Measurements from ENCODE around the gene RRP15. TPM values are rescaled to one million over a fixed set of nuclear protein-coding genes. Genes with fewer than 3 reads are reported as not detected.

RRP15 gene
- total RNA-seq, 6 donors from 2014 or later = 1.0 to 16.9 (median 11.6) TPM

DNA sequence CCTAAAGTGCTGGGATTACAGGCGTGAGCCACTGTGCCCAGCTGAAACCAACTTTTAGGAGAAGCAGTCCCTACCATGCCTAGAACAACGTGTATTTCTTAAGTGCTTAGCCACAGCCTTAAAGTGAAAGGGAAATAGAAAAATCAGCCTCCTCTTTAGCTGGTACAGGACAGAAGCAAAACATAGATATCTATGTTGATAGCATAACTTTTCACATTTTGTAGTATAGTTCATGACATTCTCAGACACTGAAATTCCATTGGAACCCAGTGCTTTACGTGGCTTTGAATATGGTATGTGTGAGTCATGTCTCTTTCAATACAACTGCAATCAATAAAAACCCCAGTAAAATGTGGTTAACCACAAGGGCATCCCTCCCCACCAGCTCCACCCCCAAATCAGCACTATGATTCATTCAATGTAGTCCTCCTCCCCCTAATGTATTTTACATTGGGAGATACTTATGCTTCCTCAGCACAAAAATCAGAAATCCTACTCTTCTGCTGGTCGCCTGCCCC is 92.1 kb downstream of the RRP15 start:
- 47 to 58% methylated on average over 4 of the region's 4 CpGs for WGBS, 2 donors
- DNase-seq = no peak
- peak in 1 of 2 donors; percentile 80 for ATAC-seq (ENCODE audit: low FRiP score in 2 of 2)
- no peaks in the 10 kb centered on the region for H3K36me3 ChIP-seq
- H3K4me1 ChIP-seq = peaks cover 0 to 35% (median 21%) of the 10 kb centered on the region in 4 donors
- H3K9me3 ChIP-seq = no peaks in the 10 kb centered on the region
- no peak overlapping the region for H3K4me3 ChIP-seq
- no peaks in the 10 kb centered on the region for H3K27me3 ChIP-seq
- TF ChIP-seq EP300 (IDR thresholded peaks at IDR 0.05) (no peak), POLR2A (IDR thresholded peaks at IDR 0.05) (no peak), CTCF (IDR thresholded peaks at IDR 0.05) (no peak), POLR2AphosphoS5 (IDR thresholded peaks at IDR 0.05) (no peak)
- no peak overlapping the region for H3K27ac ChIP-seq

GRCh38 chr1:218380125-218380977 is 95.3 kb downstream of the RRP15 start:
- ATAC-seq (ENCODE audit: low FRiP score in 2 of 2) (peak; percentile 51 to 86), DNase-seq (peak in 1 of 2 donors; percentile 61)
- no peaks in the 10 kb centered on the region for H3K27me3 ChIP-seq
- H3K36me3 ChIP-seq = no peaks in the 10 kb centered on the region
- H3K4me1 ChIP-seq = peaks cover 0 to 17% (median 9%) of the 10 kb centered on the region in 4 donors
- no peak overlapping the region for H3K4me3 ChIP-seq
- 61 to 69% methylated on average over 7 of the region's 7 CpGs for WGBS, 2 donors
- H3K27ac ChIP-seq = peak overlapping the region in 3 of 4 donors; percentile 5 to 67 (median 38)
- peak in 1 of 2 donors; percentile 17 for TF ChIP-seq POLR2AphosphoS5 (IDR thresholded peaks at IDR 0.05)
- no peak for TF ChIP-seq POLR2A (IDR thresholded peaks at IDR 0.05)
- no peaks in the 10 kb centered on the region for H3K9me3 ChIP-seq

GRCh38 chr1:218382261-218382660 is 97.2 kb downstream of the RRP15 start:
- Histone ChIP-seq H3K27me3 (no peaks in the 10 kb centered on the region), H3K4me3 (no peak overlapping the region), H3K9me3 (no peaks in the 10 kb centered on the region), H3K36me3 (no peaks in the 10 kb centered on the region), H3K27ac (no peak overlapping the region), H3K4me1 (peaks cover 0 to 12% (median 9%) of the 10 kb centered on the region in 4 donors)
- no peak for ATAC-seq (ENCODE audit: low FRiP score in 2 of 2)
- 94 to 98% methylated on average over 4 of the region's 4 CpGs for WGBS, 2 donors
- DNase-seq = no peak
- TF ChIP-seq EP300 (IDR thresholded peaks at IDR 0.05) (no peak), POLR2AphosphoS5 (IDR thresholded peaks at IDR 0.05) (no peak), POLR2A (IDR thresholded peaks at IDR 0.05) (no peak), CTCF (IDR thresholded peaks at IDR 0.05) (no peak)

DNA sequence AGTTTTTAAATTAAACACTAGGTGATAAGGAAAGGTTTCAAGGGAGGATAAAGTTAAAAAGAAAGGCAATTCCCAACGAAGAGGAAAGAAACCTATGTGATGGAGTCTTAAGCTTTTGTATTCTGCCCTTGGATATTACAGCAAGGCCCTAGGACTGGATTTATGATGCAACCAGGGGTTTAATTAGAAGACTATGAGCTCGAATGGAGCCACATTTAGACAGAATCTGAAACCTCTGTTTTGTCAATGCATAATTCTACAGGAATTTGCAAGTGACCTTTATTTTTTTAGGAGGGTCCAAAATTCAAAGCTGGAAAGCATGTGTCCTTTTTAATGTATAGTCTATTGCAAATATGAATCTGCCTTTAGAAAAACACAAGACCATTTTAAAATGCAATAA is 98.0 kb downstream of the RRP15 start:
- DNase-seq (no peak), ATAC-seq (ENCODE audit: low FRiP score in 2 of 2) (no peak)
- no peaks in the 10 kb centered on the region for H3K36me3 ChIP-seq
- H3K4me3 ChIP-seq = no peak overlapping the region
- TF ChIP-seq POLR2AphosphoS5 (IDR thresholded peaks at IDR 0.05) = no peak
- TF ChIP-seq CTCF (IDR thresholded peaks at IDR 0.05) = no peak
- no peak for TF ChIP-seq EP300 (IDR thresholded peaks at IDR 0.05)
- no peak for TF ChIP-seq POLR2A (IDR thresholded peaks at IDR 0.05)
- no peaks in the 10 kb centered on the region for H3K27me3 ChIP-seq
- no peak overlapping the region for H3K27ac ChIP-seq
- no peaks in the 10 kb centered on the region for H3K9me3 ChIP-seq
- H3K4me1 ChIP-seq = peaks cover 0 to 10% (median 9%) of the 10 kb centered on the region in 4 donors
- WGBS, 2 donors = 61 to 68% methylated on average over 2 of the region's 2 CpGs

GRCh38 chr1:218383681-218384080 is 98.6 kb downstream of the RRP15 start:
- DNase-seq = no peak
- Histone ChIP-seq H3K4me3 (no peak overlapping the region), H3K27me3 (no peaks in the 10 kb centered on the region), H3K9me3 (no peaks in the 10 kb centered on the region), H3K4me1 (peaks cover 0 to 10% (median 9%) of the 10 kb centered on the region in 4 donors), H3K27ac (no peak overlapping the region), H3K36me3 (no peaks in the 10 kb centered on the region)
- ATAC-seq (ENCODE audit: low FRiP score in 2 of 2) = no peak
- WGBS, 2 donors = 67% methylated on average over 8 of the region's 8 CpGs
- no peak for TF ChIP-seq CTCF (IDR thresholded peaks at IDR 0.05)
- TF ChIP-seq EP300 (IDR thresholded peaks at IDR 0.05) = no peak
- no peak for TF ChIP-seq POLR2AphosphoS5 (IDR thresholded peaks at IDR 0.05)
